ENCODE results near the gene EXTL2.

GRCh38 chr1:100896481-100896982 is 1.9 kb upstream of the EXTL2 start:
- no peak for TF ChIP-seq NR3C1 (CRISPR knock-in tag; conservative IDR thresholded peaks at IDR 0.05; ENCODE audit: low read depth)
- no peak for TF ChIP-seq CTCF (IDR thresholded peaks at IDR 0.05)
- no peak for TF ChIP-seq MAX (CRISPR knock-in tag; IDR thresholded peaks at IDR 0.05)
- TF ChIP-seq CBFB (CRISPR knock-in tag; IDR thresholded peaks at IDR 0.05; ENCODE audit: low read depth), result no peak
- TF ChIP-seq, protein P1, sequence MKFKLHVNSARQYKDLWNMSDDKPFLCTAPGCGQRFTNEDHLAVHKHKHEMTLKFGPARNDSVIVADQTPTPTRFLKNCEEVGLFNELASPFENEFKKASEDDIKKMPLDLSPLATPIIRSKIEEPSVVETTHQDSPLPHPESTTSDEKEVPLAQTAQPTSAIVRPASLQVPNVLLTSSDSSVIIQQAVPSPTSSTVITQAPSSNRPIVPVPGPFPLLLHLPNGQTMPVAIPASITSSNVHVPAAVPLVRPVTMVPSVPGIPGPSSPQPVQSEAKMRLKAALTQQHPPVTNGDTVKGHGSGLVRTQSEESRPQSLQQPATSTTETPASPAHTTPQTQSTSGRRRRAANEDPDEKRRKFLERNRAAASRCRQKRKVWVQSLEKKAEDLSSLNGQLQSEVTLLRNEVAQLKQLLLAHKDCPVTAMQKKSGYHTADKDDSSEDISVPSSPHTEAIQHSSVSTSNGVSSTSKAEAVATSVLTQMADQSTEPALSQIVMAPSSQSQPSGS (CRISPR knock-in tag; IDR thresholded peaks at IDR 0.05; ENCODE audit: borderline replicate concordance, low read depth), result no peak
- no peak for TF ChIP-seq ELF4 (CRISPR knock-in tag; IDR thresholded peaks at IDR 0.05; ENCODE audit: low read depth)
- TF ChIP-seq NFE2L1 (CRISPR knock-in tag; IDR thresholded peaks at IDR 0.05), result no peak
- no peak for TF ChIP-seq SP1 (CRISPR knock-in tag; conservative IDR thresholded peaks at IDR 0.05)
- TF ChIP-seq ZNF232 (CRISPR knock-in tag; IDR thresholded peaks at IDR 0.05), result no peak
- no peak for TF ChIP-seq FOXJ3 (CRISPR knock-in tag; IDR thresholded peaks at IDR 0.05; ENCODE audit: borderline replicate concordance)
- no peak for TF ChIP-seq RELA (CRISPR knock-in tag; IDR thresholded peaks at IDR 0.05; ENCODE audit: borderline replicate concordance)
- no peak for TF ChIP-seq USF2 (CRISPR knock-in tag; IDR thresholded peaks at IDR 0.05)
- TF ChIP-seq, protein P2, sequence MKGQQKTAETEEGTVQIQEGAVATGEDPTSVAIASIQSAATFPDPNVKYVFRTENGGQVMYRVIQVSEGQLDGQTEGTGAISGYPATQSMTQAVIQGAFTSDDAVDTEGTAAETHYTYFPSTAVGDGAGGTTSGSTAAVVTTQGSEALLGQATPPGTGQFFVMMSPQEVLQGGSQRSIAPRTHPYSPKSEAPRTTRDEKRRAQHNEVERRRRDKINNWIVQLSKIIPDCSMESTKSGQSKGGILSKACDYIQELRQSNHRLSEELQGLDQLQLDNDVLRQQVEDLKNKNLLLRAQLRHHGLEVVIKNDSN (CRISPR knock-in tag; IDR thresholded peaks at IDR 0.05), result no peak
- TF ChIP-seq ETV6 (CRISPR knock-in tag; IDR thresholded peaks at IDR 0.05), result no peak
